Uterus (tissue), 4 donors: Measurements from ENCODE around the gene AUTS2. TPM values are rescaled to one million over a fixed set of nuclear protein-coding genes. Genes with fewer than 3 reads are reported as not detected.

Experiments used
- DNase-seq, 2 donors: peaks; one replicate each; pipeline ENCODE4 v3.0.0-alpha.2; 2019 to 2020
- H3K27ac ChIP-seq, 2 donors: fragments of 200-600 bp; sonication (generic); 1 replicate in 1 of 2; 2 replicates in 1 of 2; pipeline ENCODE4 v1.5.1; 2016 to 2018
- H3K27me3 ChIP-seq, 2 donors: fragments of 200-600 bp; sonication (generic); one replicate each; pipeline ENCODE4 v1.5.1; 2018 to 2019; ENCODE audit warnings: control low read depth in 1 of 2
- H3K36me3 ChIP-seq, 2 donors: fragments of 200-600 bp; sonication (generic); one replicate each; pipeline ENCODE4 v1.5.1; 2019; ENCODE audit warnings: control low read depth in 1 of 2
- H3K4me1 ChIP-seq, 2 donors: fragments of 200-600 bp; sonication (generic); one replicate each; pipeline ENCODE4 v1.5.1; 2018 to 2019; ENCODE audit warnings: control low read depth in 1 of 2
- H3K4me3 ChIP-seq, 2 donors: fragments of 200-600 bp; sonication (generic); 1 replicate in 1 of 2; 2 replicates in 1 of 2; pipeline ENCODE4 v1.5.1; 2018 to 2019; ENCODE audit warnings: mild to moderate bottlenecking in 1 of 2
- H3K9me3 ChIP-seq, 2 donors: fragments of 200-600 bp; sonication (generic); one replicate each; pipeline ENCODE4 v1.5.1; 2019; ENCODE audit warnings: control low read depth in 1 of 2
- CTCF ChIP-seq, 4 experiments: fragments of 200-600 bp in 2 of 4; fragments of 450-650 bp in 2 of 4; sonication (generic) in 2 of 4; IDR thresholded peaks; one replicate each; pipeline ENCODE4 v1.5.1; 2016 to 2019; ENCODE audit warnings: antibody characterized with exemption in 4 of 4, mild to moderate bottlenecking in 2 of 4, moderate library complexity in 1 of 4
- POLR2A ChIP-seq, 2 donors: fragments of 450-650 bp; IDR thresholded peaks; one replicate each; pipeline ENCODE4 v1.6.1; 2016; ENCODE audit warnings: antibody characterized with exemption in 2 of 2, mild to moderate bottlenecking in 1 of 2, moderate library complexity in 1 of 2
- intact Hi-C: fragments of 100-400 bp; cut with DNase I; formaldehyde crosslinking; loops from one replicate; pipeline ENCODE4 v1.15.1; 2023; ENCODE audit warnings: low total_unique reads
- total RNA-seq, 4 donors: library from RNA; depleted of rRNA in 3 of 4; stranded (reverse); fragments of >200 nt in 3 of 4; gene quantifications; one replicate each; pipeline versions ENCODE4 v1.1.0 to v1.2.4, GENCODE V29; 2014 to 2023
- donor health status: DM: yes; HTN: yes; CAD: no.

AUTS2 gene
- total RNA-seq, 4 donors from 2014 or later: 10.5 to 58.2 (median 30.0) TPM

- H3K27me3 ChIP-seq: no peaks in the 10 kb centered on the region
- no peak overlapping the region for H3K4me3 ChIP-seq
- H3K4me1 ChIP-seq: no peaks in the 10 kb centered on the region
- intact Hi-C loops: no loop called here
- no peaks in the 10 kb centered on the region for H3K36me3 ChIP-seq
- H3K27ac ChIP-seq: no peak overlapping the region
- H3K9me3 ChIP-seq: no peaks in the 10 kb centered on the region
- no peak for DNase-seq
- TF ChIP-seq POLR2A (IDR thresholded peaks at IDR 0.05) (no peak), CTCF (IDR thresholded peaks at IDR 0.05) (no peak)
Observed at GRCh38 chr7:70635633-70636032, 1037.4 kb downstream of the AUTS2 start.

GRCh38 chr7:70636169-70636568 is 1037.9 kb downstream of the AUTS2 start:
- no peak for TF ChIP-seq CTCF (IDR thresholded peaks at IDR 0.05)
- no peak for TF ChIP-seq POLR2A (IDR thresholded peaks at IDR 0.05)
- H3K27me3 ChIP-seq: no peaks in the 10 kb centered on the region
- no peak for DNase-seq
- H3K27ac ChIP-seq: no peak overlapping the region
- intact Hi-C loops: no loop called here
- no peaks in the 10 kb centered on the region for H3K36me3 ChIP-seq
- H3K9me3 ChIP-seq: no peaks in the 10 kb centered on the region
- no peak overlapping the region for H3K4me3 ChIP-seq
- no peaks in the 10 kb centered on the region for H3K4me1 ChIP-seq

GRCh38 chr7:70637726-70638125 is 1039.5 kb downstream of the AUTS2 start:
- TF ChIP-seq POLR2A (IDR thresholded peaks at IDR 0.05): no peak
- H3K27me3 ChIP-seq: no peaks in the 10 kb centered on the region
- no peaks in the 10 kb centered on the region for H3K4me1 ChIP-seq
- intact Hi-C loops: no loop called here
- H3K9me3 ChIP-seq: no peaks in the 10 kb centered on the region
- no peaks in the 10 kb centered on the region for H3K36me3 ChIP-seq
- H3K4me3 ChIP-seq: no peak overlapping the region
- DNase-seq: no peak
- no peak overlapping the region for H3K27ac ChIP-seq

DNA sequence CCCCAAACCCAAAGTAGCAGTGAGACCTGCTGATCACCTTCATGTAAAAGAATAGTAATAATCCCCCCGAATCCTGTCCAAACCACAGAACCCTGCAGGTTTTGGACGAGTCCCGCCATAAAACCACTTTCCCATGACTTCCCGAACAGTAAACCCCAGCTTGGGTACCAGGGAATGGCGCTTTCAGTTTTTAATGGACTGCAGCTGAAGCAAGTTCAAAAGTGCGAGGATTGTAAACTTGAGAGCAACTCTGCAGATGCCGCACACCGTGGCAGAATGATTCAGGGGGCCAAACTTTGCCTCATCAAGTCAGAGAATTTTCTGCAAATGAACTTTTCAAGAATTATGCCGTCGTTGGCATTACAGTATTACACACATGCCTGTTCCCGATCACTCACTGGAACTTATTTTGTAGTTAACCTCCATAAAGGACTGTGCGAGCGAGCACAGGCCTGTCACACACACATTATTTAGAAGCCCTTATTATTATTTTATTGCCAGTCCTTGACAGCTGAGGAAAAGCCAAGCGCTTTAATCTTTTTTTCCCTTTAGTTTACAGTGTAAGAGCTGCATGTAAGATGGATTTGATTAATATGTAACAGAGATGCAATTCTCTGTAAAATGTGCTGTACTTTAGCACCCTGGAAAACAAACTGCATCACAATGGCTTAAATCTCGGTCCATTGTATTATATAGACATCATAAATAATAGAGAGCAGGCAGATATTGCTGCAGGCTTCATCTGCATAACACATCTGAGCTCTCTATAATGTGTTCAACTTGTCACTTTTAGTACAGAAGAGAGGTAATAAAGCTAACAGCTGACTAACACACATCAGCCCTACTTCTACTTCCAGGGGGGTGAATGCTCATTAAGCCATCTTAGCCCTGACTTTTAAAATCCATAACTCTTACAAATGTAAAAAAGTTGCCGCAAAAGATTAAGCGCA is 1040.2 kb downstream of the AUTS2 start:
- Histone ChIP-seq H3K4me1 (no peaks in the 10 kb centered on the region), H3K36me3 (no peaks in the 10 kb centered on the region), H3K9me3 (no peaks in the 10 kb centered on the region), H3K27ac (no peak overlapping the region), H3K4me3 (no peak overlapping the region), H3K27me3 (no peaks in the 10 kb centered on the region)
- TF ChIP-seq POLR2A (IDR thresholded peaks at IDR 0.05): no peak
- no peak for TF ChIP-seq CTCF (IDR thresholded peaks at IDR 0.05)
- intact Hi-C loops: no loop called here
- DNase-seq: no peak

GRCh38 chr7:70640266-70640833 is 1042.1 kb downstream of the AUTS2 start:
- intact Hi-C loops: no loop called here
- H3K27ac ChIP-seq: no peak overlapping the region
- H3K36me3 ChIP-seq: no peaks in the 10 kb centered on the region
- no peaks in the 10 kb centered on the region for H3K27me3 ChIP-seq
- no peaks in the 10 kb centered on the region for H3K9me3 ChIP-seq
- no peaks in the 10 kb centered on the region for H3K4me1 ChIP-seq
- TF ChIP-seq POLR2A (IDR thresholded peaks at IDR 0.05) (no peak), CTCF (IDR thresholded peaks at IDR 0.05) (no peak)
- DNase-seq: no peak
- H3K4me3 ChIP-seq: no peak overlapping the region
